ENCODE results near the gene OGG1. TPM values are rescaled to one million over a fixed set of nuclear protein-coding genes. Genes with fewer than 3 reads are reported as not detected.

OGG1 gene
- total and polyA plus RNA-seq, 4 experiments from 2014 or later: 29.2 to 46.9 (median 35.9) TPM

- Histone ChIP-seq H3K4me3 (ENCODE audit: low read length in 2 of 2) (no peak overlapping the region), H3K4me1 (ENCODE audit: insufficient read depth, low read length) (peaks cover 10% of the 10 kb centered on the region), H3K9me3 (ENCODE audit: control insufficient read depth in 1 of 2, low read length in 2 of 2) (no peaks in the 10 kb centered on the region), H3K36me3 (ENCODE audit: insufficient read depth, low read length) (peaks cover 60% of the 10 kb centered on the region), H3K27ac (ENCODE audit: low read depth, low read length) (no peak overlapping the region), H3K27me3 (ENCODE audit: insufficient read depth, low read length) (no peaks in the 10 kb centered on the region)
- no peak overlapping the region for H3K4me3 Mint-ChIP-seq
- intact Hi-C loops (cut with micrococcal nuclease): no loop called here
- CTCF ChIA-PET (ENCODE audit: partially characterized antibody): interaction anchor here (1.7 to 2.0 kb wide), 2 partner anchors 8 to 11 kb away, joined by 5 to 6 read pairs; partner anchors contain the start of genes ARPC4 and TADA3
- no peaks in the 10 kb centered on the region for H3K27me3 Mint-ChIP-seq
- peaks cover 15 to 24% (median 19%) of the 10 kb centered on the region in 4 donors for H3K4me1 Mint-ChIP-seq
- no peak for DNase-seq
- H3K27ac Mint-ChIP-seq: peak overlapping the region in 4 of 7 donors; percentile 17 to 52 (median 44)
- H3K36me3 Mint-ChIP-seq: peaks cover 45 to 76% of the 10 kb centered on the region in 2 donors
- POLR2A ChIA-PET (ENCODE audit: partially characterized antibody): interaction anchor here (0.7 to 4.5 kb wide), 3 partner anchors 11 to 88 kb away, joined by 3 to 38 read pairs (median 4); partner anchors contain the start of genes ARPC4 and TADA3
- no peaks in the 10 kb centered on the region for H3K9me3 Mint-ChIP-seq
Measured at GRCh38 chr3:9803494-9803893, 53.7 kb downstream of the OGG1 start.

- Mint-ChIP-seq H3K9me3 (no peaks in the 10 kb centered on the region), H3K4me1 (peaks cover 26 to 36% (median 29%) of the 10 kb centered on the region in 4 donors), H3K4me3 (peak overlapping the region in 1 of 8 donors; percentile 15), H3K36me3 (peaks cover 38 to 70% of the 10 kb centered on the region in 2 donors), H3K27ac (peak overlapping the region in 1 of 7 donors; percentile 70), H3K27me3 (no peaks in the 10 kb centered on the region)
- CTCF ChIA-PET (ENCODE audit: partially characterized antibody): interaction anchor here (0.8 to 2.0 kb wide), 7 partner anchors 9 to 431 kb away, joined by 3 to 6 read pairs (median 5); partner anchors contain the start of genes ARPC4 and TADA3
- no peak for DNase-seq
- Histone ChIP-seq H3K27ac (ENCODE audit: low read depth, low read length) (no peak overlapping the region), H3K4me3 (ENCODE audit: low read length in 2 of 2) (no peak overlapping the region), H3K36me3 (ENCODE audit: insufficient read depth, low read length) (peaks cover 48% of the 10 kb centered on the region), H3K9me3 (ENCODE audit: control insufficient read depth in 1 of 2, low read length in 2 of 2) (no peaks in the 10 kb centered on the region), H3K4me1 (ENCODE audit: insufficient read depth, low read length) (peaks cover 21% of the 10 kb centered on the region), H3K27me3 (ENCODE audit: insufficient read depth, low read length) (no peaks in the 10 kb centered on the region)
- POLR2A ChIA-PET (ENCODE audit: partially characterized antibody): interaction anchor here (0.7 to 4.5 kb wide), 4 partner anchors 10 to 72 kb away, joined by 3 to 38 read pairs (median 3); partner anchors contain the start of genes ARPC4 and TADA3
- intact Hi-C loops (cut with micrococcal nuclease): no loop called here
Measured at GRCh38 chr3:9804996-9805395, 55.2 kb downstream of the OGG1 start.

GRCh38 chr3:9806137-9806536 is 56.4 kb downstream of the OGG1 start:
- Mint-ChIP-seq H3K4me1 (peaks cover 32 to 45% (median 37%) of the 10 kb centered on the region in 4 donors), H3K4me3 (no peak overlapping the region), H3K27ac (peak overlapping the region in 3 of 7 donors; percentile 31 to 87 (median 42)), H3K36me3 (peaks cover 32 to 61% of the 10 kb centered on the region in 2 donors), H3K9me3 (no peaks in the 10 kb centered on the region), H3K27me3 (no peaks in the 10 kb centered on the region)
- ChIA-PET CTCF (ENCODE audit: partially characterized antibody) (interaction anchor here (1.5 kb wide), 1 partner anchor 20 kb away, joined by 5 read pairs; no protein-coding TSS in a partner anchor), POLR2A (ENCODE audit: partially characterized antibody) (interaction anchor here (1.6 to 4.5 kb wide), 3 partner anchors 10 to 73 kb away, joined by 3 to 38 read pairs (median 29); partner anchors contain the start of genes ARPC4 and TADA3)
- H3K9me3 ChIP-seq (ENCODE audit: control insufficient read depth in 1 of 2, low read length in 2 of 2): no peaks in the 10 kb centered on the region
- H3K27ac ChIP-seq (ENCODE audit: low read depth, low read length): no peak overlapping the region
- intact Hi-C loops (cut with micrococcal nuclease): no loop called here
- peaks cover 27% of the 10 kb centered on the region for H3K4me1 ChIP-seq (ENCODE audit: insufficient read depth, low read length)
- peaks cover 38% of the 10 kb centered on the region for H3K36me3 ChIP-seq (ENCODE audit: insufficient read depth, low read length)
- no peak overlapping the region for H3K4me3 ChIP-seq (ENCODE audit: low read length in 2 of 2)
- H3K27me3 ChIP-seq (ENCODE audit: insufficient read depth, low read length): no peaks in the 10 kb centered on the region
- no peak for DNase-seq

Other genes starting within 250 kb of the OGG1 start
- gene LHFPL4, start 196.1 kb upstream of the OGG1 start, total RNA-seq: not detected
- gene LHFPL4, start 196.1 kb upstream of the OGG1 start, polyA plus RNA-seq: under 1 TPM in 1 of 2 donors, not detected in 1; 0.33 TPM
- 10 to 100 TPM; 75.9 to 78.1 TPM for gene MTMR14, start 100.4 kb upstream of the OGG1 start, total RNA-seq
- gene MTMR14, start 100.4 kb upstream of the OGG1 start, polyA plus RNA-seq: 10 to 100 TPM; 51.5 to 88.1 TPM
- gene CPNE9, start 46.1 kb upstream of the OGG1 start, total RNA-seq: under 1 TPM; 0.58 to 0.64 TPM
- not detected for gene CPNE9, start 46.1 kb upstream of the OGG1 start, polyA plus RNA-seq
- 10 to 100 TPM; 40.4 to 40.5 TPM for gene BRPF1, start 18.2 kb upstream of the OGG1 start, total RNA-seq
- 10 to 100 TPM in 1 of 2 donors, 1 to 10 TPM in 1; 3.0 to 23.3 TPM for gene BRPF1, start 18.2 kb upstream of the OGG1 start, polyA plus RNA-seq
- gene CAMK1, start 20.0 kb downstream of the OGG1 start, total RNA-seq: 1 to 10 TPM; 2.1 to 2.6 TPM
- gene CAMK1, start 20.0 kb downstream of the OGG1 start, polyA plus RNA-seq: 1 to 10 TPM; 3.5 to 5.8 TPM
- gene TADA3, start 42.5 kb downstream of the OGG1 start, total RNA-seq: 10 to 100 TPM; 37.6 to 41.4 TPM
- 10 to 100 TPM; 35.3 to 54.6 TPM for gene TADA3, start 42.5 kb downstream of the OGG1 start, polyA plus RNA-seq
- 100 to 1,000 TPM; 164 to 168 TPM for gene ARPC4, start 43.1 kb downstream of the OGG1 start, total RNA-seq
- 100 to 1,000 TPM; 235 to 287 TPM for gene ARPC4, start 43.1 kb downstream of the OGG1 start, polyA plus RNA-seq
- gene TTLL3, start 60.3 kb downstream of the OGG1 start, total RNA-seq: 10 to 100 TPM; 81.4 to 91.7 TPM
- 1 to 10 TPM; 3.0 to 5.9 TPM for gene TTLL3, start 60.3 kb downstream of the OGG1 start, polyA plus RNA-seq
- gene RPUSD3, start 94.1 kb downstream of the OGG1 start, total RNA-seq: 10 to 100 TPM; 63.3 to 67.6 TPM
- 10 to 100 TPM; 55.2 to 68.4 TPM for gene RPUSD3, start 94.1 kb downstream of the OGG1 start, polyA plus RNA-seq
- gene CIDEC, start 130.3 kb downstream of the OGG1 start, total RNA-seq: not detected
- not detected for gene CIDEC, start 130.3 kb downstream of the OGG1 start, polyA plus RNA-seq
- gene JAGN1, start 140.7 kb downstream of the OGG1 start, total RNA-seq: 10 to 100 TPM; 26.5 to 29.1 TPM
- gene JAGN1, start 140.7 kb downstream of the OGG1 start, polyA plus RNA-seq: 10 to 100 TPM; 40.8 to 48.3 TPM
- gene IL17RE, start 152.9 kb downstream of the OGG1 start, total RNA-seq: 1 to 10 TPM; 1.5 to 2.4 TPM
- gene IL17RE, start 152.9 kb downstream of the OGG1 start, polyA plus RNA-seq: 1 to 10 TPM in 1 of 2 donors, under 1 TPM in 1; 0.65 to 1.6 TPM
- gene IL17RC, start 167.1 kb downstream of the OGG1 start, total RNA-seq: under 1 TPM; 0.61 to 0.81 TPM
- gene IL17RC, start 167.1 kb downstream of the OGG1 start, polyA plus RNA-seq: 1 to 10 TPM; 5.9 to 8.4 TPM
- gene CRELD1, start 183.9 kb downstream of the OGG1 start, total RNA-seq: 10 to 100 TPM; 47.7 to 58.2 TPM
- 10 to 100 TPM; 17.3 to 28.2 TPM for gene CRELD1, start 183.9 kb downstream of the OGG1 start, polyA plus RNA-seq
- 1 to 10 TPM; 8.2 to 9.8 TPM for gene PRRT3, start 202.5 kb downstream of the OGG1 start, total RNA-seq
- gene PRRT3, start 202.5 kb downstream of the OGG1 start, polyA plus RNA-seq: 1 to 10 TPM; 2.9 to 4.6 TPM
- gene EMC3, start 236.9 kb downstream of the OGG1 start, total RNA-seq: 10 to 100 TPM; 33.4 to 37.9 TPM
- gene EMC3, start 236.9 kb downstream of the OGG1 start, polyA plus RNA-seq: 10 to 100 TPM; 76.5 to 76.8 TPM